Esophagus muscularis mucosa (tissue), 3 donors: ENCODE measurements around the gene STX8.

Source experiments
- POLR2AphosphoS5 ChIP-seq, 2 donors: sonication (generic); formaldehyde crosslinking; IDR thresholded peaks; one replicate each; pipeline ENCODE4 v1.6.1; 2017; ENCODE audit warnings: antibody characterized with exemption in 2 of 2
- TF ChIP-seq, protein P1 (sequence below), 3 experiments: fragments of 200-600 bp in 2 of 3; fragments of 450-650 bp in 1 of 3; sonication (generic) in 2 of 3; IDR thresholded peaks; one replicate each; pipeline ENCODE4 v1.5.1; 2017 to 2019; ENCODE audit warnings: antibody characterized with exemption in 3 of 3, mild to moderate bottlenecking in 2 of 3, moderate library complexity in 1 of 3

DNA sequence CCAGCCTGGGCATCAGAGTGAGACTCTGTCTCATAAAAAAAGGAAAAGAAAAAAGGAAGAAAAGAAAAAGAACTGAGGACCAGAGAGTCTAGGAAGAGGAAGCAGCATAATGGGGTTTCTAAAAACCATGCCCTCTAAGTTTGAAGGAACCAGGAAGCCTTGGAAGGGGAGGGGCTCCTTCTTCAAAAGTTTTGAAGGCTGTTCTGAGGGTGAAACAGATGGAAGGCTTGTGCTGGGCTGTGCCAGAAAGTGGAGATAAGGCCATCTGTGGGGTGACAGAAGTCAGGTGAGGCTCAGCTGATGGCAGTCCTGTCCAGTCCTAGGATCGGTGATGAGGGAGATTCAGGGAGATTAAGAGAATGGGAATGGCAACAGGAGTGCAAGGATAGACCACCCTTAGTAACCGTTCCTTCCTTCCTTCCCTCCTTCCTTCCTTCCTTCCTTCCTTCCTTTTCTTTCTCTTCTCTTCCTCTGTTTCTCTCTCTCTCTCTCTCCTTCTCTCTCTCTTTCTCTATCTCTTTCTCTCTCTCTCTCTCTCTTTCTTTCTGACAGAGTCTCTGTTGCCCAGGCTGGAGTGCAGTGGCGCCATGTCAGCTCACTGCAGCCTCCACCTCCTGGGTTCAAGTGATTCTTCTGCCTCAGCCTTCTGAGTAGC lies 371.7 kb downstream of the STX8 start:
- TF ChIP-seq, protein P1, sequence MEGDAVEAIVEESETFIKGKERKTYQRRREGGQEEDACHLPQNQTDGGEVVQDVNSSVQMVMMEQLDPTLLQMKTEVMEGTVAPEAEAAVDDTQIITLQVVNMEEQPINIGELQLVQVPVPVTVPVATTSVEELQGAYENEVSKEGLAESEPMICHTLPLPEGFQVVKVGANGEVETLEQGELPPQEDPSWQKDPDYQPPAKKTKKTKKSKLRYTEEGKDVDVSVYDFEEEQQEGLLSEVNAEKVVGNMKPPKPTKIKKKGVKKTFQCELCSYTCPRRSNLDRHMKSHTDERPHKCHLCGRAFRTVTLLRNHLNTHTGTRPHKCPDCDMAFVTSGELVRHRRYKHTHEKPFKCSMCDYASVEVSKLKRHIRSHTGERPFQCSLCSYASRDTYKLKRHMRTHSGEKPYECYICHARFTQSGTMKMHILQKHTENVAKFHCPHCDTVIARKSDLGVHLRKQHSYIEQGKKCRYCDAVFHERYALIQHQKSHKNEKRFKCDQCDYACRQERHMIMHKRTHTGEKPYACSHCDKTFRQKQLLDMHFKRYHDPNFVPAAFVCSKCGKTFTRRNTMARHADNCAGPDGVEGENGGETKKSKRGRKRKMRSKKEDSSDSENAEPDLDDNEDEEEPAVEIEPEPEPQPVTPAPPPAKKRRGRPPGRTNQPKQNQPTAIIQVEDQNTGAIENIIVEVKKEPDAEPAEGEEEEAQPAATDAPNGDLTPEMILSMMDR (IDR thresholded peaks at IDR 0.05) = no peak
- no peak for TF ChIP-seq POLR2AphosphoS5 (IDR thresholded peaks at IDR 0.05)
